ENCODE measurements around the gene EFNB2.

DNA sequence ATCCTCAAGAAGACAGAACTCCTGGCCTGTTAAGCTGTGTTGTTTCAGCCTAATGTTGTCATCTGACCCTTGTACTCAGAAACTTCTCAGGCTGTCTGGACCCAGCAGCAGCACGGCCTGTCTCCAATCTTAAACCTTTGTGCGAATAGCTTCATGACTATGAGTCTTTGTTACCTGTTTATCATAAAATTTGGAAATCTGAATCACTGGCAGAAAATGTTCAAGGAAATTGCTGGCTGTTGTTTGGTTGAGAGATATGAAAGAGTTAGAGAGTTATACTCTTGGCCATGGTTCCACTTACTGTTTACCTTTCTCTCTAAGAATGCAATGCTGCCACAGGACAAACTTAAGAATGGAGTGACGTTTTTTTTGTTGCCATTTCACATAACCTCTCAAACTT lies 59.6 kb downstream of the EFNB2 start:
- TF ChIP-seq, protein P1, sequence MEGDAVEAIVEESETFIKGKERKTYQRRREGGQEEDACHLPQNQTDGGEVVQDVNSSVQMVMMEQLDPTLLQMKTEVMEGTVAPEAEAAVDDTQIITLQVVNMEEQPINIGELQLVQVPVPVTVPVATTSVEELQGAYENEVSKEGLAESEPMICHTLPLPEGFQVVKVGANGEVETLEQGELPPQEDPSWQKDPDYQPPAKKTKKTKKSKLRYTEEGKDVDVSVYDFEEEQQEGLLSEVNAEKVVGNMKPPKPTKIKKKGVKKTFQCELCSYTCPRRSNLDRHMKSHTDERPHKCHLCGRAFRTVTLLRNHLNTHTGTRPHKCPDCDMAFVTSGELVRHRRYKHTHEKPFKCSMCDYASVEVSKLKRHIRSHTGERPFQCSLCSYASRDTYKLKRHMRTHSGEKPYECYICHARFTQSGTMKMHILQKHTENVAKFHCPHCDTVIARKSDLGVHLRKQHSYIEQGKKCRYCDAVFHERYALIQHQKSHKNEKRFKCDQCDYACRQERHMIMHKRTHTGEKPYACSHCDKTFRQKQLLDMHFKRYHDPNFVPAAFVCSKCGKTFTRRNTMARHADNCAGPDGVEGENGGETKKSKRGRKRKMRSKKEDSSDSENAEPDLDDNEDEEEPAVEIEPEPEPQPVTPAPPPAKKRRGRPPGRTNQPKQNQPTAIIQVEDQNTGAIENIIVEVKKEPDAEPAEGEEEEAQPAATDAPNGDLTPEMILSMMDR (tag by site-specific recombination; IDR thresholded peaks at IDR 0.05): no peak
- TF ChIP-seq, protein P2, sequence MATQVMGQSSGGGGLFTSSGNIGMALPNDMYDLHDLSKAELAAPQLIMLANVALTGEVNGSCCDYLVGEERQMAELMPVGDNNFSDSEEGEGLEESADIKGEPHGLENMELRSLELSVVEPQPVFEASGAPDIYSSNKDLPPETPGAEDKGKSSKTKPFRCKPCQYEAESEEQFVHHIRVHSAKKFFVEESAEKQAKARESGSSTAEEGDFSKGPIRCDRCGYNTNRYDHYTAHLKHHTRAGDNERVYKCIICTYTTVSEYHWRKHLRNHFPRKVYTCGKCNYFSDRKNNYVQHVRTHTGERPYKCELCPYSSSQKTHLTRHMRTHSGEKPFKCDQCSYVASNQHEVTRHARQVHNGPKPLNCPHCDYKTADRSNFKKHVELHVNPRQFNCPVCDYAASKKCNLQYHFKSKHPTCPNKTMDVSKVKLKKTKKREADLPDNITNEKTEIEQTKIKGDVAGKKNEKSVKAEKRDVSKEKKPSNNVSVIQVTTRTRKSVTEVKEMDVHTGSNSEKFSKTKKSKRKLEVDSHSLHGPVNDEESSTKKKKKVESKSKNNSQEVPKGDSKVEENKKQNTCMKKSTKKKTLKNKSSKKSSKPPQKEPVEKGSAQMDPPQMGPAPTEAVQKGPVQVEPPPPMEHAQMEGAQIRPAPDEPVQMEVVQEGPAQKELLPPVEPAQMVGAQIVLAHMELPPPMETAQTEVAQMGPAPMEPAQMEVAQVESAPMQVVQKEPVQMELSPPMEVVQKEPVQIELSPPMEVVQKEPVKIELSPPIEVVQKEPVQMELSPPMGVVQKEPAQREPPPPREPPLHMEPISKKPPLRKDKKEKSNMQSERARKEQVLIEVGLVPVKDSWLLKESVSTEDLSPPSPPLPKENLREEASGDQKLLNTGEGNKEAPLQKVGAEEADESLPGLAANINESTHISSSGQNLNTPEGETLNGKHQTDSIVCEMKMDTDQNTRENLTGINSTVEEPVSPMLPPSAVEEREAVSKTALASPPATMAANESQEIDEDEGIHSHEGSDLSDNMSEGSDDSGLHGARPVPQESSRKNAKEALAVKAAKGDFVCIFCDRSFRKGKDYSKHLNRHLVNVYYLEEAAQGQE (tag by site-specific recombination; IDR thresholded peaks at IDR 0.05): no peak
- TF ChIP-seq ZNF747 (tag by site-specific recombination; IDR thresholded peaks at IDR 0.05) (no peak), ZFP37 (tag by site-specific recombination; IDR thresholded peaks at IDR 0.05) (no peak), ZNF658 (tag by site-specific recombination; IDR thresholded peaks at IDR 0.05) (no peak), ZNF214 (tag by site-specific recombination; IDR thresholded peaks at IDR 0.05; ENCODE audit: borderline replicate concordance) (no peak), ZNF350 (tag by site-specific recombination; IDR thresholded peaks at IDR 0.05) (no peak), ZNF776 (tag by site-specific recombination; IDR thresholded peaks at IDR 0.05; ENCODE audit: borderline replicate concordance) (no peak), ZNF394 (tag by site-specific recombination; IDR thresholded peaks at IDR 0.05; ENCODE audit: borderline replicate concordance) (no peak), KLF16 (tag by site-specific recombination; IDR thresholded peaks at IDR 0.05) (no peak), ZEB2 (tag by site-specific recombination; IDR thresholded peaks at IDR 0.05) (no peak)
- TF ChIP-seq, protein P3, sequence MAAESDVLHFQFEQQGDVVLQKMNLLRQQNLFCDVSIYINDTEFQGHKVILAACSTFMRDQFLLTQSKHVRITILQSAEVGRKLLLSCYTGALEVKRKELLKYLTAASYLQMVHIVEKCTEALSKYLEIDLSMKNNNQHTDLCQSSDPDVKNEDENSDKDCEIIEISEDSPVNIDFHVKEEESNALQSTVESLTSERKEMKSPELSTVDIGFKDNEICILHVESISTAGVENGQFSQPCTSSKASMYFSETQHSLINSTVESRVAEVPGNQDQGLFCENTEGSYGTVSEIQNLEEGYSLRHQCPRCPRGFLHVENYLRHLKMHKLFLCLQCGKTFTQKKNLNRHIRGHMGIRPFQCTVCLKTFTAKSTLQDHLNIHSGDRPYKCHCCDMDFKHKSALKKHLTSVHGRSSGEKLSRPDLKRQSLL (tag by site-specific recombination; IDR thresholded peaks at IDR 0.05): no peak
